ENCODE results near the gene MAD1L1.

The MAD1L1 gene

GRCh38 chr7:1811850-1812508 lies 420.8 kb downstream of the MAD1L1 start:
- DNase-seq (ENCODE audit: low read depth in 1 of 2, low spot score in 1 of 2), result no peak

DNA sequence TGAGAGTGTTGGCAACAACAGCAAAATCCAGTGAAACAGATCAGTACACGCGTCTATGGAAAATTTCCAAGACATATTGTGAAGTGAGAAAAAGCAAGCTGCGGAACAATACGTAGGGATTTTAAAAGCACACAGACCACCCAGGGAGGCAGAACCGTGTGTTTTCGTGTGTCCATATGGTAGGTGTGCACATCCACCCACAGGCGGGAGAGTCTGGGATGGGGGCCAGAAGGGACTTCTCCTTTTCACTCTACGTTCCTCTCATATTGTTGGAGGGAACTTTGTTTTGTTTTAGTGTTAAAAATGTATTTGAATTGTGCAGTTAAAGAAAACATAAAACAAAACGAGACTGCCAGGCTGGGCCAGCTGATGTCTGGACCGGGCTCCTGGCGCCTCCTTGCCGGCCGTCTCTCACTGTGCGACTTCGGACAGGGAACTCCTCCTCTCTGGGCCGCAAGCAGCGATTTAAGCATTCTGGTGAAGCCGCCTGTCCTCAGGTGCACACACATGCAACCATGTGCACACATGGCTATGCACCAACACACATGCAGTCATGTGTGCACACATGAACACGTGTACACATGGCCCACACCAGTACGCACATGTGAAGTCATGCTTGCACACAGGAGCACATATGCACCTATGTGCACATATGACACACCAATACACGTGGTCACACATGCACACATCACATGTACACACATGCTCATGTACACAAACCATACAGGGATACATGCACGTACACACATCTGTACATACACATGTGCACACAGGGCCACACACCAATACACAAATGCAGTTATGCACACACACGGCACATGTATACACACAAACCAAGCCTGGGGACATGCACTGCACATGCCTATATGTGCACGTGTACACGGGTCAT lies 421.5 kb downstream of the MAD1L1 start:
- DNase-seq (ENCODE audit: low read depth in 1 of 2, low spot score in 1 of 2), result no peak

- no peak for DNase-seq (ENCODE audit: low read depth in 1 of 2, low spot score in 1 of 2)
These were observed 422.2 kb downstream of the MAD1L1 start for GRCh38 chr7:1810521-1810920.

DNA sequence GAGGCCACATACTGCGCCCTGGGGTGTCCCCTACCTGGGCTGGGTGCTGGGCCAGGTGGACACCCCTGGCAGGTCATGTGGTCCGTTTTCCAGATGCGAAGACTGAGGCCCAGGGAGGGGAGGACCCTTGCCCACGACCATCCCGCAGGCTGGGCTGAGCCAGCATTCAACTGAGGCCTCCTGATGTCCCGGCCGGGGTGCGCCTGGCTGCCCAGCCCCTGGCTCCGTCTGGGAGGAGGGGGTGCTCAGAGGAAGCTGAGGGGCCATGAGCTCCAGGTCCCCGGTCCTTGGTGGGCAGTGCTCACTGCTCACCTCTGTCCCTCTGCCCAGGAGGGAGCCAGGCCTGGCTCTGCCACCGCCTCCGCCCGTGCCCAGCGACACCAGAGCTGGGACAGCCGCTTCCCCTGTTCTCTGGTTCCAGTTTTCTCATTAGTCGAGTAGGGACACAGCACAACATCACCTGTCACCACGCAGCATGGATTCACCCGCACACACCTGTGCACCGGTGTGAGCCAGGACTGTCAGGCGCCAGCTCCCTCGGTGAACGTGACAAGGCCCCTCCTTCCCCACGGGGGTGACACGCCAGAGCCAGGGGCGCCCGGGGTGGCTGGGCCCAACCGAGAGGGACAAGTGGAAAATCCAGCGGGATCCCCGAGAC lies 423.0 kb downstream of the MAD1L1 start:
- no peak for DNase-seq (ENCODE audit: low read depth in 1 of 2, low spot score in 1 of 2)

- DNase-seq (ENCODE audit: low read depth in 1 of 2, low spot score in 1 of 2), result no peak
These were observed 423.7 kb downstream of the MAD1L1 start for GRCh38 chr7:1809070-1809469.

GRCh38 chr7:1807821-1808600 lies 424.7 kb downstream of the MAD1L1 start:
- DNase-seq (ENCODE audit: low read depth in 1 of 2, low spot score in 1 of 2), result no peak

DNA sequence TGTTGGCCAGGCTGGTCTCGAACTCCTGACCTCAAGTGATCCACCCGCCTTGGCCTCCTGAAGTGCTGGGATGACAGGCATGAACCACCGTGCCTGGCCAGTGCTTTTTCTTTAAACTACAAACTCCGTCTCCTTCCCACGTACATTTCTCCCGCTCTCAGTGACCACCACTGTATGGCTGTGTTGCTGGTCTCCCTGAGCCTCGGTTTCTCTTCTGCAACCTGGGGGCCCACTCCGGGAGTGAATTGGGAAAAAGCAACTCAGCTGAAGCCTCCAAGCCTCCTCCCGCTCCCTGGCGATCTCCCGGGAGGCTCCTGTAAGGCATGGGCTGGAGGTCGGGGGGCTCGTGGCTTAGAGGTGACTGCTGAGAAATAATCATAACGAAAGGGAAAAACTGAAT lies 426.4 kb downstream of the MAD1L1 start:
- DNase-seq (ENCODE audit: low read depth in 1 of 2, low spot score in 1 of 2), result no peak

GRCh38 chr7:1804310-1804709 lies 428.4 kb downstream of the MAD1L1 start:
- DNase-seq (ENCODE audit: low read depth in 1 of 2, low spot score in 1 of 2), result no peak

- DNase-seq (ENCODE audit: low read depth in 1 of 2, low spot score in 1 of 2), result no peak
These were observed 429.8 kb downstream of the MAD1L1 start for GRCh38 chr7:1802899-1803298.

- no peak for DNase-seq (ENCODE audit: low read depth in 1 of 2, low spot score in 1 of 2)
These were observed 431.8 kb downstream of the MAD1L1 start for GRCh38 chr7:1800902-1801301.

DNA sequence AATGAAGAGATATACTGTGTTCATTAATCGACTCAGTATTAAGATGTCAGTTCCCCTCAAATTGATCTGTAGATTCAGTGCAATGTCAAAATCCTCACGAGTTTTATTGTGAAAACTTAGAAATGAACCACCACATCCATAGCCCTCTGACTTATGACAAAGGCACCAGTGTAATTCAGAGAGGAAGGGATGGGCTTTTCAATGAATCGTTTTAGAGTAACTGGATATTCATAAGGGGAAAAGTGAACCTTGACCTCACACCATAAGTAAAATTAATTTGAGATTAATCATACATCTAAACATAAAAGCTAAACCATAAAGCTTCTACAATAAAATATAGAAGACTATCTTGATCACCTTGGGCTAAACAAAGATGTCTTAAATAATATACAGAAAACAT lies 434.6 kb downstream of the MAD1L1 start:
- DNase-seq (ENCODE audit: low read depth in 1 of 2, low spot score in 1 of 2), result no peak

GRCh38 chr7:1794888-1795542 lies 437.7 kb downstream of the MAD1L1 start:
- DNase-seq (ENCODE audit: low read depth in 1 of 2, low spot score in 1 of 2), result no peak

GRCh38 chr7:1787681-1788235 lies 445.0 kb downstream of the MAD1L1 start:
- DNase-seq (ENCODE audit: low read depth in 1 of 2, low spot score in 1 of 2), result no peak

- DNase-seq (ENCODE audit: low read depth in 1 of 2, low spot score in 1 of 2), result no peak
These were observed 445.5 kb downstream of the MAD1L1 start for GRCh38 chr7:1787241-1787640.

DNA sequence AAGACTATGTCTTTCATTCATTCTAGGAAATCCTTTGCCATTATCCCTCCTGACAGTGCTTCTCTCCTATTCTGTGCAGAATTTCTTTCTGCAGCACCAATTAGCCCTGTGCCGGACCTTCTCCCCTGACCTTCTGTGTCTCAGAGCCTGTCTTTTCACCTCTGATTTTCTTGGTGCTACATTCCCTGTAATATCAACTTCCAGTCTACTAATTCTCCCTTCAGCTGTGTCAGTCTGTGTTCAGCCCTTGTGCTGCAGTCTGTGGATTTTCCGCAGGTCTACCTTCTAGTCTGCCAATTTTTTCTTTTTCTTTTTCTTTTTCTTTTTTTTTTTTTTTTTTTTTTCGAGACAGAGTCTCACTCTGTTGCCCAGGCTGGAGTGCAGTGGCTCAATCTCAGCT lies 446.9 kb downstream of the MAD1L1 start:
- no peak for DNase-seq (ENCODE audit: low read depth in 1 of 2, low spot score in 1 of 2)

GRCh38 chr7:1781369-1781768 lies 451.4 kb downstream of the MAD1L1 start:
- DNase-seq (ENCODE audit: low read depth in 1 of 2, low spot score in 1 of 2), result no peak

DNA sequence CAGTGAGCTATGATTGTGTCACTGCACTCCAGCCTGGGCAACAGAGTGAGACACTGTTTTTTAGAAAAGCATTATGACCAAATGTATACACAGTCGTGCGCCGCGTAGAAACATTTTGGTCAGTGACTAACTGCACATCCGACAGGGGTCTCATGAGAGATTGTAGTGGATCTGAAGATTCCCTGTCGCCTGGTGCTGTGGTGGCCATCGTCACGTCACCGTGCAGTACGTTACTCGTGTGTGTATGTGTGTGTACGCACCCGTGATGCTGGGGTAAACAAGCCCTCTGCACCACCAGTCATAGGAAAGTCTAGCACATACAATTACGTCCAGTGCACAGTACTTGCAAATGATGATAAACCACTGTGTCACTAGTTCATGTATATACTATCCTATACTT lies 453.3 kb downstream of the MAD1L1 start:
- DNase-seq (ENCODE audit: low read depth in 1 of 2, low spot score in 1 of 2), result no peak

DNA sequence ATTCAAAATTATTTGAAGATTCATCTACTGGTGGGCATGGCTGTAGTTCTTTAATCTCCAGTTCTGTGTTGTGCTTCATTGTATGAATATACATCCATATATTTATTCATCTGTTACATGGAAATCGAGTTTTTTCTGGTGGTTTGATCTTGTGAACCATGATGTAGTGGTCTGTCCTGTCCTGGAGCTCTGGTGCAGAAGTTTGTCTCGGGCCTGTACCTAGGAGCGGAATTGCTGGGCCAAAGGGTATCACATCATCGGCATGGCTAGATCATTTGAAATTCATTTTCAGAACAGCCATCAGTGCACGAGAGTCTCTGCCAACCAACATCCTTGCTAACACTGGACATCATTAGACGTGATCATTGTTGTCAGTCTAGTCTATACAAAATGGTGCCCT lies 455.6 kb downstream of the MAD1L1 start:
- DNase-seq (ENCODE audit: low read depth in 1 of 2, low spot score in 1 of 2), result no peak

DNA sequence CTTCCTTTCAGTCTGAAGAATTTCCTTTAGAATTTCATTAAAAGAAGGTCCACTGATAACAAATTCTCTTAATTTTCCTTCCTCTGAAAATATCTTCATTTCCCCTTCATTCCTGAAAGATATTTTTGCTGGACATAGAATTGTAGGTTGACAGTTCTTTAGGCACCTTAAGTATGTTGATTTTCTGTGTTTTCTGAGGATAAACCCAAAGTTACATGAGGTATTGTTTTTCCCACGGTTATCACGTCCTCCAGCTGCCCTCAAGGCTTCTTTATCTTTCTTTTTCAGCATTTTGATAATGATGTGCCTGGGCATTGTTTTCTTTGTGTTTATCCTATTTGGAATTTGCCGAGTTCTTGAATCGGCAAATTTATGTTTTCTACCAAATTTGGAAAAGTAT lies 457.4 kb downstream of the MAD1L1 start:
- DNase-seq (ENCODE audit: low read depth in 1 of 2, low spot score in 1 of 2), result no peak

- DNase-seq (ENCODE audit: low read depth in 1 of 2, low spot score in 1 of 2), result no peak
These were observed 462.4 kb downstream of the MAD1L1 start for GRCh38 chr7:1770331-1770730.

All from stimulated activated CD4-positive, alpha-beta T cell treated with anti-CD3 and anti-CD28 coated beads, Interleukin-15, amount 100 ng/mL, for 1 hour (primary cell).